Naive thymus-derived CD4-positive, alpha-beta T cell (primary cell): Measurements from ENCODE around the gene HCAR1. TPM values are rescaled to one million over a fixed set of nuclear protein-coding genes. Genes with fewer than 3 reads are reported as not detected.
"Not testable (repeated sequence)": the region's sequence is repeated elsewhere in the genome, so short reads cannot be mapped to it uniquely, and the experiment has no call there.

Source experiments
- ATAC-seq: fragments of 150-1000 bp; cut with Tn5 transposase; 2 replicates; pipeline ENCODE4 v1.10.0; 2021; ENCODE audit warnings: mild to moderate bottlenecking, moderate library complexity
- CTCF ChIA-PET: fragments of 350-600 bp; sonication (Branson Sonifier 250); formaldehyde crosslinking; loops from one replicate; lab custom pipeline; 2021; ENCODE audit warnings: antibody characterized with exemption; lab: Charles Lee
- POLR2A ChIA-PET: fragments of 350-600 bp; sonication (Branson Sonifier 250); formaldehyde crosslinking; loops from one replicate; lab custom pipeline; 2021; ENCODE audit warnings: antibody characterized with exemption, inconsistent platforms; lab: Charles Lee
- DNase-seq, 9 donors: peaks; one replicate each; pipeline versions ENCODE4 v3.0.0 to v3.0.0-alpha.2; 2020 to 2022; ENCODE audit warnings: mixed read lengths in 1 of 9
- H3K27ac ChIP-seq: one replicate; pipeline ENCODE4 v1.7.0; 2013; ENCODE audit warnings: mild to moderate bottlenecking, low read depth, low read length, moderate library complexity
- H3K27me3 ChIP-seq, 2 donors: one replicate each; pipeline ENCODE4 v1.7.0; 2013; ENCODE audit warnings: low read length in 2 of 2, mild to moderate bottlenecking in 2 of 2, moderate library complexity in 2 of 2; ENCODE audit not compliant: control insufficient read depth in 2 of 2, insufficient read depth in 2 of 2
- H3K36me3 ChIP-seq, 3 experiments: 1 replicate in 2 of 3; 2 replicates in 1 of 3; pipeline ENCODE4 v1.7.0; 2013; ENCODE audit warnings: low read length in 3 of 3, mild to moderate bottlenecking in 3 of 3, moderate library complexity in 1 of 3; ENCODE audit not compliant: insufficient read depth in 3 of 3, control insufficient read depth in 2 of 3
- H3K4me1 ChIP-seq, 2 donors: one replicate each; pipeline ENCODE4 v1.7.0; 2013; ENCODE audit warnings: low read length in 2 of 2, mild to moderate bottlenecking in 2 of 2, moderate library complexity in 1 of 2; ENCODE audit not compliant: control insufficient read depth in 2 of 2, insufficient read depth in 2 of 2
- H3K4me3 ChIP-seq: 2 replicates; pipeline ENCODE4 v1.7.0; 2013; ENCODE audit warnings: mild to moderate bottlenecking, low read length
- H3K9me3 ChIP-seq, 3 experiments: 1 replicate in 2 of 3; 2 replicates in 1 of 3; pipeline ENCODE4 v1.7.0; 2013; ENCODE audit warnings: low read length in 3 of 3; ENCODE audit not compliant: control insufficient read depth in 2 of 3
- H3K27ac Mint-ChIP-seq, 9 donors: one replicate each; pipeline ENCODE4 v1.8.0; 2020 to 2022; ENCODE audit warnings: mixed read lengths in 9 of 9, mild to moderate bottlenecking in 8 of 9, moderate library complexity in 5 of 9, inconsistent platforms in 2 of 9
- H3K27me3 Mint-ChIP-seq, 5 donors: one replicate each; pipeline ENCODE4 v1.8.0; 2021 to 2022; ENCODE audit warnings: mixed read lengths in 5 of 5, mild to moderate bottlenecking in 1 of 5
- H3K36me3 Mint-ChIP-seq, 5 donors: one replicate each; pipeline ENCODE4 v1.8.0; 2020 to 2022; ENCODE audit warnings: mixed read lengths in 5 of 5, mild to moderate bottlenecking in 3 of 5, inconsistent platforms in 1 of 5
- H3K4me1 Mint-ChIP-seq, 7 donors: one replicate each; pipeline ENCODE4 v1.8.0; 2020 to 2022; ENCODE audit warnings: mixed read lengths in 7 of 7, mild to moderate bottlenecking in 3 of 7, inconsistent platforms in 1 of 7
- H3K4me3 Mint-ChIP-seq, 10 donors: one replicate each; pipeline ENCODE4 v1.8.0; 2020 to 2022; ENCODE audit warnings: mild to moderate bottlenecking in 10 of 10, mixed read lengths in 10 of 10, moderate library complexity in 6 of 10, inconsistent platforms in 2 of 10
- H3K9me3 Mint-ChIP-seq, 11 donors: one replicate each; pipeline ENCODE4 v1.8.0; 2020 to 2022; ENCODE audit warnings: mixed read lengths in 11 of 11, mild to moderate bottlenecking in 4 of 11, inconsistent platforms in 1 of 11, moderate library complexity in 1 of 11
- intact Hi-C, 2 donors: fragments of 100-400 bp; cut with micrococcal nuclease; formaldehyde crosslinking; loops; one replicate each; pipeline ENCODE4 v1.15.1; 2023
- polyA plus RNA-seq, 2 donors: library from polyadenylated mRNA; unstranded; fragments of 300-500 nt; fragmentation: Illumina TruSeq; gene quantifications; one replicate each; pipeline ENCODE4 v1.2.3, GENCODE V29; 2021
- total RNA-seq, 6 experiments: library from RNA in 5 of 6; stranded (reverse) in 5 of 6; gene quantifications; 1 replicate in 5 of 6; 2 replicates in 1 of 6; pipeline ENCODE4 v1.2.3 and lab custom pipeline; 2021 to 2026

HCAR1 gene
- total and polyA plus RNA-seq, 7 experiments from 2014 or later: 0.12 to 2.8 TPM; not detected in 5

- intact Hi-C loops: not testable (repeated sequence)
Measured at GRCh38 chr12:122709287-122709686, 21.4 kb downstream of the HCAR1 start.

GRCh38 chr12:122703841-122704240 lies 26.8 kb downstream of the HCAR1 start:
- H3K4me3 ChIP-seq, intact Hi-C loops, H3K27ac Mint-ChIP-seq, H3K27me3 ChIP-seq, H3K36me3 ChIP-seq, H3K4me1 Mint-ChIP-seq, H3K9me3 ChIP-seq, H3K27ac ChIP-seq, CTCF ChIA-PET, ATAC-seq, H3K27me3 Mint-ChIP-seq, POLR2A ChIA-PET, H3K4me3 Mint-ChIP-seq, DNase-seq, H3K9me3 Mint-ChIP-seq, H3K36me3 Mint-ChIP-seq, H3K4me1 ChIP-seq: not testable (repeated sequence)

More at GRCh38 chr12:122709287-122709686, 21.4 kb downstream of the HCAR1 start:
- H3K4me1 ChIP-seq, H3K27ac Mint-ChIP-seq, H3K4me1 Mint-ChIP-seq, H3K27ac ChIP-seq, ATAC-seq, DNase-seq, H3K27me3 ChIP-seq, H3K9me3 ChIP-seq, CTCF ChIA-PET, H3K4me3 Mint-ChIP-seq, H3K27me3 Mint-ChIP-seq, H3K36me3 ChIP-seq, H3K9me3 Mint-ChIP-seq, H3K36me3 Mint-ChIP-seq, POLR2A ChIA-PET, H3K4me3 ChIP-seq: not testable (repeated sequence)

GRCh38 chr12:122702890-122703611 lies 27.6 kb downstream of the HCAR1 start, which contains the start of gene HCAR2:
TSS of gene HCAR2 (minus strand) at chr12:122703357. CDS start at chr12:122703283, 74 bp downstream.
- H3K4me3 Mint-ChIP-seq, H3K27ac Mint-ChIP-seq, POLR2A ChIA-PET, H3K27ac ChIP-seq, H3K36me3 ChIP-seq, DNase-seq, H3K27me3 Mint-ChIP-seq, CTCF ChIA-PET, H3K36me3 Mint-ChIP-seq, H3K9me3 ChIP-seq, H3K4me1 ChIP-seq, H3K4me1 Mint-ChIP-seq, H3K9me3 Mint-ChIP-seq, H3K4me3 ChIP-seq, intact Hi-C loops, H3K27me3 ChIP-seq: not testable (repeated sequence)
- peak; percentile 83 for ATAC-seq

- peaks cover 0 to 16% (median 10%) of the 10 kb centered on the region in 7 donors for H3K4me1 Mint-ChIP-seq
- H3K9me3 Mint-ChIP-seq, H3K4me3 ChIP-seq: not testable (repeated sequence)
Measured at GRCh38 chr12:122701481-122701880, 29.2 kb downstream of the HCAR1 start.

GRCh38 chr12:122700038-122700710 lies 30.5 kb downstream of the HCAR1 start:
- H3K9me3 Mint-ChIP-seq, H3K4me3 Mint-ChIP-seq, POLR2A ChIA-PET, intact Hi-C loops, H3K27me3 ChIP-seq, CTCF ChIA-PET, H3K9me3 ChIP-seq, H3K27me3 Mint-ChIP-seq, H3K4me3 ChIP-seq, DNase-seq, H3K27ac ChIP-seq, H3K36me3 ChIP-seq, H3K27ac Mint-ChIP-seq, H3K36me3 Mint-ChIP-seq, H3K4me1 ChIP-seq: not testable (repeated sequence)
- H3K4me1 Mint-ChIP-seq: peaks cover 0 to 16% (median 10%) of the 10 kb centered on the region in 7 donors
- ATAC-seq: peak; percentile 64

More at GRCh38 chr12:122701481-122701880, 29.2 kb downstream of the HCAR1 start:
- DNase-seq, H3K27ac Mint-ChIP-seq, ATAC-seq, H3K27ac ChIP-seq, H3K4me1 ChIP-seq, CTCF ChIA-PET, intact Hi-C loops, H3K36me3 Mint-ChIP-seq, POLR2A ChIA-PET, H3K4me3 Mint-ChIP-seq, H3K27me3 Mint-ChIP-seq, H3K9me3 ChIP-seq, H3K27me3 ChIP-seq, H3K36me3 ChIP-seq: not testable (repeated sequence)

GRCh38 chr12:122696922-122697321 lies 33.7 kb downstream of the HCAR1 start:
- Mint-ChIP-seq H3K27ac (peak overlapping the region in 2 of 9 donors; percentile 20 to 24), H3K4me1 (peaks cover 0 to 16% (median 11%) of the 10 kb centered on the region in 7 donors)
- ATAC-seq, H3K27me3 ChIP-seq, H3K27me3 Mint-ChIP-seq, DNase-seq, H3K36me3 ChIP-seq, CTCF ChIA-PET, H3K4me3 Mint-ChIP-seq, POLR2A ChIA-PET, H3K4me3 ChIP-seq, H3K9me3 ChIP-seq, intact Hi-C loops, H3K4me1 ChIP-seq, H3K9me3 Mint-ChIP-seq, H3K27ac ChIP-seq, H3K36me3 Mint-ChIP-seq: not testable (repeated sequence)

- H3K36me3 ChIP-seq: no peaks in the 10 kb centered on the region
- no peaks in the 10 kb centered on the region for H3K9me3 ChIP-seq
- H3K27ac Mint-ChIP-seq: no peak overlapping the region
- no peak overlapping the region for H3K4me3 ChIP-seq
- ChIA-PET CTCF (no interaction called here), POLR2A (no interaction called here)
- H3K4me1 Mint-ChIP-seq: peaks cover 0 to 10% (median 2%) of the 10 kb centered on the region in 7 donors
- intact Hi-C loops: no loop called here
- H3K4me3 Mint-ChIP-seq: no peak overlapping the region
- no peaks in the 10 kb centered on the region for H3K27me3 Mint-ChIP-seq
- no peak for ATAC-seq
- peaks cover 0 to 2% (median 0%) of the 10 kb centered on the region in 5 donors for H3K36me3 Mint-ChIP-seq
- no peak for DNase-seq
- no peaks in the 10 kb centered on the region for H3K9me3 Mint-ChIP-seq
- no peaks in the 10 kb centered on the region for H3K4me1 ChIP-seq
- H3K27ac ChIP-seq: no peak overlapping the region
- H3K27me3 ChIP-seq: no peaks in the 10 kb centered on the region
Measured at GRCh38 chr12:122691566-122691965, 39.1 kb downstream of the HCAR1 start.
